SU-DHL-6 (cell line): ENCODE data around the gene CENPX.

Source experiments
- EZH2phosphoT487 ChIP-seq: fragments of 200-600 bp; sonication (generic), shearing (Covaris generic); conservative IDR thresholded peaks from 2 replicates; pipeline ENCODE4 v1.6.1; 2018; ENCODE audit warnings: mild to moderate bottlenecking, antibody characterized with exemption, low read length, moderate library complexity, mixed read lengths
- TF ChIP-seq, protein P1 (sequence below): fragments of 200-600 bp; sonication (generic); IDR thresholded peaks from one replicate; pipeline ENCODE4 v1.5.1; 2017; ENCODE audit warnings: antibody characterized with exemption, mild to moderate bottlenecking, low read length, moderate library complexity; ENCODE audit not compliant: insufficient read depth, poor library complexity, severe bottlenecking

DNA sequence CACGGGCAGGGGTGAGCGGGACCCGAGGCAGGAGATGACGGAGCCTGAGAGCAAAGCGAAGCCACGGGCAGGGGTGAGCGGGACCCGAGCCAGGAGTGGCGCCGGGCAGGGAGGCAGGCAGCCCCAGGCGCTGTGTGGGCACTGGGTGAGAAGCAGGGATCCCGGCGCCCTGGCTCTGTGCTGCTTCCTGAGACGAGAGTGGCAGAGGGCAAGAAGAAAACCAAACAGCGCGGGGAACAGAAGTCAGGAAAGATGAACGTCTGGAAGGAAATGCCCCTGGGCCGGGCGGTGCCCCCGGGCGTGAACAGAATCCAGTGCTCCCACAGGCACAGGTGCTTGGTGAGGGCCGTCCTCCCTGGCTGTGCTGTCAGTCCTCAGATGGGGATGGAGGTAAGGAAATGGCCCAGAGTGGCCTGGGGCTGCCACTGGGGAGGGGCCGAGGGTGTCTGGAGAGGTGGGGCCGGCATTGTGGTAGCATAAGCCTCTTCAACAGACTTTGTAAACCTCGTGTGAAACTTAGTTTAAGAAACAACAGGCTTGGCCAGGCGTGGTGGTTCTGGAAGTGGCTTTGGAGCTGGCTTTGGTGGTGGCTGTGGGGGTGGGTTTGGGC is 35.4 kb downstream of the CENPX start:
- TF ChIP-seq, protein P1, sequence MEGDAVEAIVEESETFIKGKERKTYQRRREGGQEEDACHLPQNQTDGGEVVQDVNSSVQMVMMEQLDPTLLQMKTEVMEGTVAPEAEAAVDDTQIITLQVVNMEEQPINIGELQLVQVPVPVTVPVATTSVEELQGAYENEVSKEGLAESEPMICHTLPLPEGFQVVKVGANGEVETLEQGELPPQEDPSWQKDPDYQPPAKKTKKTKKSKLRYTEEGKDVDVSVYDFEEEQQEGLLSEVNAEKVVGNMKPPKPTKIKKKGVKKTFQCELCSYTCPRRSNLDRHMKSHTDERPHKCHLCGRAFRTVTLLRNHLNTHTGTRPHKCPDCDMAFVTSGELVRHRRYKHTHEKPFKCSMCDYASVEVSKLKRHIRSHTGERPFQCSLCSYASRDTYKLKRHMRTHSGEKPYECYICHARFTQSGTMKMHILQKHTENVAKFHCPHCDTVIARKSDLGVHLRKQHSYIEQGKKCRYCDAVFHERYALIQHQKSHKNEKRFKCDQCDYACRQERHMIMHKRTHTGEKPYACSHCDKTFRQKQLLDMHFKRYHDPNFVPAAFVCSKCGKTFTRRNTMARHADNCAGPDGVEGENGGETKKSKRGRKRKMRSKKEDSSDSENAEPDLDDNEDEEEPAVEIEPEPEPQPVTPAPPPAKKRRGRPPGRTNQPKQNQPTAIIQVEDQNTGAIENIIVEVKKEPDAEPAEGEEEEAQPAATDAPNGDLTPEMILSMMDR = no peak
- TF ChIP-seq EZH2phosphoT487 = no peak
